PFSK-1 (cell line): Measurements from ENCODE around the gene ESR2.

ENCODE experiments used
- FOXP2 ChIP-seq: optimal IDR thresholded peaks from 2 replicates; pipeline ENCODE3; 2011; ENCODE audit warnings: borderline replicate concordance, control low read depth, inconsistent platforms; ENCODE audit not compliant: insufficient read depth; ENCODE audit errors: extremely low read length, extremely low read depth
- POLR2AphosphoS5 ChIP-seq: IDR thresholded peaks from 2 replicates; pipeline ENCODE4 v1.6.1; 2012; ENCODE audit warnings: low read depth, mild to moderate bottlenecking, control low read depth, low read length, moderate library complexity
- SIN3A ChIP-seq: IDR thresholded peaks from 2 replicates; pipeline ENCODE4 v1.6.1; 2012; ENCODE audit warnings: mild to moderate bottlenecking, low read length, moderate library complexity, borderline replicate concordance; ENCODE audit not compliant: insufficient read depth
- TAF1 ChIP-seq: IDR thresholded peaks from 2 replicates; pipeline ENCODE4 v1.6.1; 2012; ENCODE audit warnings: low read length, control low read depth, borderline replicate concordance; ENCODE audit not compliant: insufficient read depth
- TF ChIP-seq, protein P1 (sequence below), 2 experiments: IDR thresholded peaks; 2 replicates each; pipeline versions ENCODE4 v1.6.1 to v1.8.0; 2011 to 2012; ENCODE audit warnings: low read depth in 2 of 2, low read length in 2 of 2, control low read depth in 1 of 2, inconsistent platforms in 1 of 2, mild to moderate bottlenecking in 1 of 2, moderate library complexity in 1 of 2; ENCODE audit not compliant: insufficient read depth in 1 of 2

The ESR2 gene

GRCh38 chr14:64248689-64249088, 45.5 kb downstream of the ESR2 start:
- TF ChIP-seq TAF1 (no peak), POLR2AphosphoS5 (no peak), FOXP2 (no peak), SIN3A (no peak)
- TF ChIP-seq, protein P1, sequence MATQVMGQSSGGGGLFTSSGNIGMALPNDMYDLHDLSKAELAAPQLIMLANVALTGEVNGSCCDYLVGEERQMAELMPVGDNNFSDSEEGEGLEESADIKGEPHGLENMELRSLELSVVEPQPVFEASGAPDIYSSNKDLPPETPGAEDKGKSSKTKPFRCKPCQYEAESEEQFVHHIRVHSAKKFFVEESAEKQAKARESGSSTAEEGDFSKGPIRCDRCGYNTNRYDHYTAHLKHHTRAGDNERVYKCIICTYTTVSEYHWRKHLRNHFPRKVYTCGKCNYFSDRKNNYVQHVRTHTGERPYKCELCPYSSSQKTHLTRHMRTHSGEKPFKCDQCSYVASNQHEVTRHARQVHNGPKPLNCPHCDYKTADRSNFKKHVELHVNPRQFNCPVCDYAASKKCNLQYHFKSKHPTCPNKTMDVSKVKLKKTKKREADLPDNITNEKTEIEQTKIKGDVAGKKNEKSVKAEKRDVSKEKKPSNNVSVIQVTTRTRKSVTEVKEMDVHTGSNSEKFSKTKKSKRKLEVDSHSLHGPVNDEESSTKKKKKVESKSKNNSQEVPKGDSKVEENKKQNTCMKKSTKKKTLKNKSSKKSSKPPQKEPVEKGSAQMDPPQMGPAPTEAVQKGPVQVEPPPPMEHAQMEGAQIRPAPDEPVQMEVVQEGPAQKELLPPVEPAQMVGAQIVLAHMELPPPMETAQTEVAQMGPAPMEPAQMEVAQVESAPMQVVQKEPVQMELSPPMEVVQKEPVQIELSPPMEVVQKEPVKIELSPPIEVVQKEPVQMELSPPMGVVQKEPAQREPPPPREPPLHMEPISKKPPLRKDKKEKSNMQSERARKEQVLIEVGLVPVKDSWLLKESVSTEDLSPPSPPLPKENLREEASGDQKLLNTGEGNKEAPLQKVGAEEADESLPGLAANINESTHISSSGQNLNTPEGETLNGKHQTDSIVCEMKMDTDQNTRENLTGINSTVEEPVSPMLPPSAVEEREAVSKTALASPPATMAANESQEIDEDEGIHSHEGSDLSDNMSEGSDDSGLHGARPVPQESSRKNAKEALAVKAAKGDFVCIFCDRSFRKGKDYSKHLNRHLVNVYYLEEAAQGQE (IDR thresholded peaks at IDR 0.05; ENCODE audit: insufficient read depth in 1 of 2, low read depth in 2 of 2, low read length in 2 of 2): no peak

DNA sequence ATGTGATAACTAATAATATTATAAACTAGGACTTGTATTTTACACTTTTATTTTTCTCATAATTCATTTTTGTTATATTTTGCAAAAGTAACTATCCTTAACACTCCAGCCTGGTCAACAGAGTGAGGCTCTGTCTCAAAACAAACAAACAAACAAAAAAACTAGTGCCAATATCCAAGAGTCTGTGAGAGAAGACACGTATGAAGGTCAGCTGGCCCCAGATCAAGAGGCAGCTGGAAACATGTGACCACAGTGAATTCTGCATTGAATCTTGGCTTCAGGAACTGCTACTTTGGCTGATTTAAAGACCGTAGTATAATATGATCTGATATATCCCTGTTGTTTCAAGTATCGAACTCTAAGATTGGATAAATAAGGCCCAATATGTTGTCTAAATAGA, 47.0 kb downstream of the ESR2 start:
- TF ChIP-seq SIN3A: no peak
- TF ChIP-seq, protein P1 (IDR thresholded peaks at IDR 0.05; ENCODE audit: insufficient read depth in 1 of 2, low read depth in 2 of 2, low read length in 2 of 2): no peak
- no peak for TF ChIP-seq FOXP2
- TF ChIP-seq TAF1: no peak
- TF ChIP-seq POLR2AphosphoS5: no peak

DNA sequence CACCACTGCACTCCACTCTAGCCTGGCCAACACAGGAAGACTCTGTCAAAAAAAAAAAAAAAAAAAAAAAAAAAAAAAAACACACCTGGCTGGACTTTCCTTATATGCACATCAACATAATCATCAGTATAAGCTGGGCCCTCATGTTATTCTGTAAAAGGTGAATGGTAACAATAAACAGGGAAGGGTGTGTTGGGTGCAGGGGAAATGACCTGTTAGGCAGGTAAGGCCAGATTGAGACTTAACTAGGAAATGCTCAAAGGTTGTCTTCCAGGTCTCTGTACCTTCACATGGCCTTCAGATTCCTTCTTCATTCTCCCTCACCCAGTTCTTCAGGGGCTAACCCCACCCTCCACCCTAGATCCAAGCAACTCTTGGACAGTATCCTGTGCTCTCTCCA, 47.5 kb downstream of the ESR2 start:
- TF ChIP-seq, protein P1 (IDR thresholded peaks at IDR 0.05; ENCODE audit: insufficient read depth in 1 of 2, low read depth in 2 of 2, low read length in 2 of 2): no peak
- TF ChIP-seq POLR2AphosphoS5: no peak
- no peak for TF ChIP-seq FOXP2
- TF ChIP-seq TAF1: no peak
- TF ChIP-seq SIN3A: no peak

- TF ChIP-seq POLR2AphosphoS5: no peak
- TF ChIP-seq TAF1: no peak
- TF ChIP-seq SIN3A: no peak
- TF ChIP-seq FOXP2: no peak
- TF ChIP-seq, protein P1 (IDR thresholded peaks at IDR 0.05; ENCODE audit: insufficient read depth in 1 of 2, low read depth in 2 of 2, low read length in 2 of 2): no peak
These were observed 48.7 kb downstream of the ESR2 start for GRCh38 chr14:64245491-64245890.

- TF ChIP-seq FOXP2: no peak
- TF ChIP-seq, protein P1 (IDR thresholded peaks at IDR 0.05; ENCODE audit: insufficient read depth in 1 of 2, low read depth in 2 of 2, low read length in 2 of 2): no peak
- TF ChIP-seq SIN3A: no peak
- no peak for TF ChIP-seq TAF1
- no peak for TF ChIP-seq POLR2AphosphoS5
These were observed 49.9 kb downstream of the ESR2 start for GRCh38 chr14:64244279-64244678.
